Measurements from ENCODE around the gene SIPA1. TPM values are rescaled to one million over a fixed set of nuclear protein-coding genes. Genes with fewer than 3 reads are reported as not detected.

Gene SIPA1
- total and polyA plus RNA-seq, 9 of the 15 experiments (the other 6 are each of a cell fraction or from before 2014, with no cell fraction given) = 0.25 to 85.8 (median 16.8) TPM

DNA sequence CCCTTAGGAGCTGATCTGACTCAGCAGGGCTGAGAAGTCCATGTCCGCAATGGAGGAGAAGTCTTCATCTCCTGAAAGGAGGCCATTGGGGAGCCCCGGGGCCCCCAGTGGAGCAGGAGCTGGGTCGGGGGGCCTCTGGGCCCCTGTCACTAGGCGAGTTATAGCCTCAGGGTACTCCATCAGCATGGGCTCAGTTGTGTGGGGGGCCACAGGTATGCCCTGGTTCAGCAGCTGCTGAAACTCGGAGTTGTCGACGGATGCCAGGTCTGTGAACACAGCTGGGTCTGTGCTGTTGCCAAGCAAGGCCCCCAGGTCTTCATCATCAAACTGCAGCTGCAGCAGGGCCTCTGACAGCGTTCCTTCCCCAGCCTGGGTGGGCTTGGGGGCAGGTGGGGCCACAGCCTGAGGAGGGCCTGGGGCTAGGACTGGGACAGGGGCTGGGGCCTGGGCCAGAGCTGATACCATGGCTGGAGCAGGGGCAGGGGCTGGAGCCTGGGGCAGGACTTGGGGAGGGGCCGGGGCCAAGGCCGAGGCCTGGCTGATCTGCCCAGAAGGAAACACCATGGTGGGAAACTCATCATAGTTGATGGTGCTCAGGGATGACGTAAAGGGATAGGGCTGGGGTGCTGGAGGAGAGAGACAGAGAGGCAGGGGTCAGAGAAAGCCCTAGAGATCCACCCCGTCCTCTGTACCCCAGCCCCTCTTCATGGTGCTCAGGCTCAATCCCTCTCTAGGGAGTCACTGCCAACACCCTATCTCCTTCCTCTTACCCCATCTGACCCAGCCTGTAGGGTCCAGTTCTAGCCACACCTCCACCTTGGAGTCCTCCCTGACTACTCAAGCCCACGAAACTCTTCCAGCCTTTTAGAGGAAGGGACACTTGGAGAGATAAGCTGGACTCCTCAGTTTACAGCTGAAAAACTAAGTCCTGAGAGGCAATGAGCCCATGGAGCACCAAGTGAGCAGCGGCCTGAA lies 16.8 kb downstream of the SIPA1 start:
- 89% methylated on average over 14 of the region's 14 CpGs for WGBS (ENCODE audit: insufficient coverage, low coverage, missing lambda C conversion rate)
- no TSS peak for BruUV-seq (replicated peaks)
- POLR2A ChIA-PET = interaction anchor here (0.5 to 4.8 kb wide), 14 partner anchors 8 to 442 kb away, joined by 3 to 32 read pairs (median 4); partner anchors contain the start of genes NEAT1, RELA and ZNRD2
- H3K4me1 ChIP-seq (replicated peaks in 1 of 2; ENCODE audit: control insufficient read depth in 2 of 2, insufficient read depth in 2 of 2, low read length in 2 of 2) = peaks cover 29 to 48% of the 10 kb centered on the region in 2 experiments
- no peak overlapping the region for H3K27ac ChIP-seq (ENCODE audit: extremely low read depth, low read depth, low read length)
- in situ Hi-C loops (cut with MboI) (no loop called here), intact Hi-C loops (cut with micrococcal nuclease) (no loop called here)
- H3K9ac ChIP-seq (ENCODE audit: insufficient read depth in 1 of 2, low read depth in 2 of 2, low read length in 2 of 2) = peak overlapping the region in 1 of 2 experiments; percentile 39; a peak in 1 of 4 replicates
- H3K9me3 ChIP-seq (replicated peaks; ENCODE audit: control insufficient read depth, insufficient read depth, low read depth, low read length) = no peaks in the 10 kb centered on the region
- H4K20me1 ChIP-seq (replicated peaks; ENCODE audit: control insufficient read depth, insufficient read depth, low read length) = 0 out of 2 replicates have a peak, but pooled peaks cover 9% of the 10 kb centered on the region
- H3K27me3 ChIP-seq (ENCODE audit: control insufficient read depth in 2 of 2, insufficient read depth in 2 of 2, low read length in 2 of 2) = no peaks in the 10 kb centered on the region
- H3K36me3 ChIP-seq (ENCODE audit: control insufficient read depth, insufficient read depth, low read length) = peaks cover 82% of the 10 kb centered on the region; the same call in 2 of the 3 replicates
- H2AFZ ChIP-seq (ENCODE audit: low read depth, low read length) = no peak overlapping the region
- no peak overlapping the region for H3K4me3 ChIP-seq
- H3K4me2 ChIP-seq (ENCODE audit: insufficient read depth, low read length) = no peak overlapping the region
- ATAC-seq (no peak), DNase-seq (ENCODE audit: extremely low read depth in 1 of 4, low spot score in 3 of 4) (no peak), FAIRE-seq (no peak)
- H3K9me1 ChIP-seq (ENCODE audit: control insufficient read depth, insufficient read depth, low read length) = no peaks in the 10 kb centered on the region
- CTCF ChIA-PET (ENCODE audit: low intra/inter-chr PET ratio) = no interaction called here
- no peaks in the 10 kb centered on the region for H3K79me2 ChIP-seq (ENCODE audit: control insufficient read depth, insufficient read depth, low read length)
- TF ChIP-seq RBFOX2 (IDR thresholded peaks at IDR 0.05; ENCODE audit: low read depth, low read length) (peak; percentile 63), BACH1 (tag; IDR thresholded peaks at IDR 0.05) (no peak), MLX (CRISPR knock-in tag; conservative IDR thresholded peaks at IDR 0.05) (no peak), ZNF436 (CRISPR knock-in tag; IDR thresholded peaks at IDR 0.05) (peak; percentile 87), SUPT5H (IDR thresholded peaks at IDR 0.05) (0 out of 2 replicates have a peak, but pooled peaks have one; percentile 14), ZFP36 (IDR thresholded peaks at IDR 0.05; ENCODE audit: low read depth, low read length, partially characterized antibody) (peak; percentile 96), LCOR (CRISPR knock-in tag; IDR thresholded peaks at IDR 0.05) (peak; percentile 100), KDM1A (IDR thresholded peaks at IDR 0.05) (0 out of 4 replicates have a peak, but pooled peaks of 1 of the 2 experiments have one; percentile 12), ZNF263 (CRISPR knock-in tag; IDR thresholded peaks at IDR 0.05; ENCODE audit: borderline replicate concordance) (peak; percentile 41; the same call in 1 of the 2 replicates), HSF4 (CRISPR knock-in tag; IDR thresholded peaks at IDR 0.05; ENCODE audit: borderline replicate concordance) (no peak), THRB (CRISPR knock-in tag; conservative IDR thresholded peaks at IDR 0.05) (0 out of 2 replicates have a peak, but pooled peaks have one; percentile 13)
- TF ChIP-seq, protein P1, sequence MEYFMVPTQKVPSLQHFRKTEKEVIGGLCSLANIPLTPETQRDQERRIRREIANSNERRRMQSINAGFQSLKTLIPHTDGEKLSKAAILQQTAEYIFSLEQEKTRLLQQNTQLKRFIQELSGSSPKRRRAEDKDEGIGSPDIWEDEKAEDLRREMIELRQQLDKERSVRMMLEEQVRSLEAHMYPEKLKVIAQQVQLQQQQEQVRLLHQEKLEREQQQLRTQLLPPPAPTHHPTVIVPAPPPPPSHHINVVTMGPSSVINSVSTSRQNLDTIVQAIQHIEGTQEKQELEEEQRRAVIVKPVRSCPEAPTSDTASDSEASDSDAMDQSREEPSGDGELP (CRISPR knock-in tag; IDR thresholded peaks at IDR 0.05; ENCODE audit: borderline replicate concordance) = peak; percentile 92
- TF ChIP-seq, protein P2, sequence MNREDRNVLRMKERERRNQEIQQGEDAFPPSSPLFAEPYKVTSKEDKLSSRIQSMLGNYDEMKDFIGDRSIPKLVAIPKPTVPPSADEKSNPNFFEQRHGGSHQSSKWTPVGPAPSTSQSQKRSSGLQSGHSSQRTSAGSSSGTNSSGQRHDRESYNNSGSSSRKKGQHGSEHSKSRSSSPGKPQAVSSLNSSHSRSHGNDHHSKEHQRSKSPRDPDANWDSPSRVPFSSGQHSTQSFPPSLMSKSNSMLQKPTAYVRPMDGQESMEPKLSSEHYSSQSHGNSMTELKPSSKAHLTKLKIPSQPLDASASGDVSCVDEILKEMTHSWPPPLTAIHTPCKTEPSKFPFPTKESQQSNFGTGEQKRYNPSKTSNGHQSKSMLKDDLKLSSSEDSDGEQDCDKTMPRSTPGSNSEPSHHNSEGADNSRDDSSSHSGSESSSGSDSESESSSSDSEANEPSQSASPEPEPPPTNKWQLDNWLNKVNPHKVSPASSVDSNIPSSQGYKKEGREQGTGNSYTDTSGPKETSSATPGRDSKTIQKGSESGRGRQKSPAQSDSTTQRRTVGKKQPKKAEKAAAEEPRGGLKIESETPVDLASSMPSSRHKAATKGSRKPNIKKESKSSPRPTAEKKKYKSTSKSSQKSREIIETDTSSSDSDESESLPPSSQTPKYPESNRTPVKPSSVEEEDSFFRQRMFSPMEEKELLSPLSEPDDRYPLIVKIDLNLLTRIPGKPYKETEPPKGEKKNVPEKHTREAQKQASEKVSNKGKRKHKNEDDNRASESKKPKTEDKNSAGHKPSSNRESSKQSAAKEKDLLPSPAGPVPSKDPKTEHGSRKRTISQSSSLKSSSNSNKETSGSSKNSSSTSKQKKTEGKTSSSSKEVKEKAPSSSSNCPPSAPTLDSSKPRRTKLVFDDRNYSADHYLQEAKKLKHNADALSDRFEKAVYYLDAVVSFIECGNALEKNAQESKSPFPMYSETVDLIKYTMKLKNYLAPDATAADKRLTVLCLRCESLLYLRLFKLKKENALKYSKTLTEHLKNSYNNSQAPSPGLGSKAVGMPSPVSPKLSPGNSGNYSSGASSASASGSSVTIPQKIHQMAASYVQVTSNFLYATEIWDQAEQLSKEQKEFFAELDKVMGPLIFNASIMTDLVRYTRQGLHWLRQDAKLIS (CRISPR knock-in tag; IDR thresholded peaks at IDR 0.05) = peak; percentile 87; the same call in 1 of the 2 replicates
